Erythroblast (primary cell): ENCODE data around the gene LTBP1.

Experiments
- GATA1 ChIP-seq: IDR thresholded peaks from 2 replicates; pipeline ENCODE4 v1.6.1; 2011; ENCODE audit warnings: low read depth, mild to moderate bottlenecking, control low read depth, low read length, moderate library complexity
- POLR2A ChIP-seq: IDR thresholded peaks from 2 replicates; pipeline ENCODE4 v1.6.1; 2011; ENCODE audit warnings: mild to moderate bottlenecking, low read length

GRCh38 chr2:33115196-33115595, 168.4 kb downstream of the LTBP1 start:
- no peak for TF ChIP-seq POLR2A
- TF ChIP-seq GATA1: no peak
